Ammon's horn (tissue), 1 donor: ENCODE data around the gene NSUN7.
A peak's percentile ranks its signal among the peaks of the same experiment; 100 is the strongest.

Experiments
- DNase-seq: peaks from one replicate; pipeline ENCODE4 v3.0.0-alpha.2; 2016; ENCODE audit warnings: low spot score

NSUN7 gene

GRCh38 chr4:40848940-40849339, 99.2 kb downstream of the NSUN7 start:
- peak; percentile 36 for DNase-seq

- DNase-seq, result no peak
Observed at GRCh38 chr4:40850496-40850895, 100.7 kb downstream of the NSUN7 start.

- no peak for DNase-seq
Observed at GRCh38 chr4:40856277-40856839, 106.6 kb downstream of the NSUN7 start.

- DNase-seq, result peak; percentile 81
Observed at GRCh38 chr4:40856840-40857362, 107.1 kb downstream of the NSUN7 start.

GRCh38 chr4:40857956-40858355, 108.2 kb downstream of the NSUN7 start:
- no peak for DNase-seq

- no peak for DNase-seq
Observed at GRCh38 chr4:40858962-40859361, 109.2 kb downstream of the NSUN7 start.
